HepG2 (cell line): ENCODE data around the gene LRP5. TPM values are rescaled to one million over a fixed set of nuclear protein-coding genes. Genes with fewer than 3 reads are reported as not detected.

Experiments used
- HES4 ChIP-seq: sonication (generic); formaldehyde crosslinking; IDR thresholded peaks from 2 replicates; pipeline ENCODE4 v1.9.0; 2021; ENCODE audit warnings: mild to moderate bottlenecking, missing genetic modification reagents, borderline replicate concordance
- KDM6A ChIP-seq: IDR thresholded peaks from 2 replicates; pipeline ENCODE4 v1.6.1; 2016; ENCODE audit warnings: low read depth
- MYNN ChIP-seq: sonication (generic); formaldehyde crosslinking; IDR thresholded peaks from 2 replicates; pipeline ENCODE4 v1.4.0; 2020; ENCODE audit warnings: mild to moderate bottlenecking, low read depth, missing genetic modification reagents
- NBN ChIP-seq: fragments of 450-650 bp; conservative IDR thresholded peaks from 2 replicates; pipeline ENCODE4 v1.6.1; 2017
- PAWR ChIP-seq: sonication (generic); formaldehyde crosslinking; IDR thresholded peaks from 2 replicates; pipeline ENCODE4 v1.4.0; 2020; ENCODE audit warnings: missing genetic modification reagents, mild to moderate bottlenecking, borderline replicate concordance
- RBM22 ChIP-seq: fragments of 200-400 bp; formaldehyde crosslinking; optimal IDR thresholded peaks from 2 replicates; pipeline ENCODE3; 2017; ENCODE audit warnings: mild to moderate bottlenecking, low read length, moderate library complexity
- RFX1 ChIP-seq: fragments of 450-650 bp; IDR thresholded peaks from 2 replicates; pipeline ENCODE4 v1.6.1; 2017
- SRSF9 ChIP-seq: fragments of 200-400 bp; formaldehyde crosslinking; IDR thresholded peaks from 2 replicates; pipeline ENCODE4 v1.6.1; 2018; ENCODE audit warnings: borderline replicate concordance, mild to moderate bottlenecking, low read depth, low read length; ENCODE audit not compliant: insufficient read depth, poor library complexity, severe bottlenecking
- TBP ChIP-seq: sonication (generic); formaldehyde crosslinking; IDR thresholded peaks from 2 replicates; pipeline ENCODE4 v1.5.0; 2020; ENCODE audit warnings: missing genetic modification reagents
- U2AF1 ChIP-seq: fragments of 200-400 bp; formaldehyde crosslinking; optimal IDR thresholded peaks from 2 replicates; pipeline ENCODE3; 2017; ENCODE audit warnings: mild to moderate bottlenecking, low read depth, low read length
- ZBTB38 ChIP-seq: sonication (generic); formaldehyde crosslinking; IDR thresholded peaks from 2 replicates; pipeline ENCODE4 v1.5.1; 2020; ENCODE audit warnings: mild to moderate bottlenecking, missing genetic modification reagents
- ZNF12 ChIP-seq: sonication (generic); formaldehyde crosslinking; IDR thresholded peaks from 2 replicates; pipeline ENCODE4 v1.5.0; 2020; ENCODE audit warnings: missing genetic modification reagents
- ZNF644 ChIP-seq: IDR thresholded peaks from 2 replicates; pipeline ENCODE4 v1.6.1; 2016; ENCODE audit warnings: low read depth
- ZNF788 ChIP-seq: sonication (generic); formaldehyde crosslinking; IDR thresholded peaks from 2 replicates; pipeline ENCODE4 v1.5.0; 2020; ENCODE audit warnings: mild to moderate bottlenecking, missing genetic modification reagents, borderline replicate concordance
- ZNF883 ChIP-seq: sonication (generic); formaldehyde crosslinking; IDR thresholded peaks from 2 replicates; pipeline ENCODE4 v1.5.1; 2020; ENCODE audit warnings: mild to moderate bottlenecking, missing genetic modification reagents; ENCODE audit errors: not compliant biosample characterization
- polyA plus RNA-seq, 8 experiments: library from polyadenylated mRNA; depleted of rRNA in 3 of 8; stranded (reverse) in 7 of 8; unstranded in 1 of 8; fragments of >200 nt; fragmentation: Illumina TruSeq in 4 of 8; extraction: Trizol in 4 of 8; gene quantifications; 2 replicates each; pipeline versions ENCODE4 v1.2.1 to v1.2.3, GENCODE V29; 2011 to 2016; ENCODE audit warnings: low read depth in 4 of 8, missing spikeins in 1 of 8, mixed read lengths in 1 of 8; ENCODE audit not compliant: insufficient read depth in 1 of 8
- total RNA-seq, 5 experiments: library from RNA; depleted of rRNA; stranded (reverse); fragments of >200 nt; fragmentation: Illumina TruSeq; extraction: Trizol; gene quantifications; 2 replicates each; pipeline ENCODE4 v1.2.3, GENCODE V29; 2016; ENCODE audit warnings: low read depth in 1 of 5
- TF ChIP-seq, protein P1 (sequence below): sonication (generic); formaldehyde crosslinking; IDR thresholded peaks from 2 replicates; pipeline ENCODE4 v1.5.1; 2020; ENCODE audit warnings: missing genetic modification reagents, mild to moderate bottlenecking, borderline replicate concordance
- TF ChIP-seq, protein P2 (sequence below): sonication (generic); formaldehyde crosslinking; IDR thresholded peaks from 2 replicates; pipeline ENCODE4 v1.8.0; 2022; ENCODE audit warnings: mild to moderate bottlenecking, missing genetic modification reagents
- TF ChIP-seq, protein P3 (sequence below), 2 experiments: fragments of 450-650 bp in 1 of 2; sonication (generic) in 1 of 2; formaldehyde crosslinking; IDR thresholded peaks; 2 replicates each; pipeline versions ENCODE4 v1.5.0 to v1.8.0; 2020 to 2022; ENCODE audit warnings: mild to moderate bottlenecking in 1 of 2, missing genetic modification reagents in 1 of 2
- TF ChIP-seq, protein P4 (sequence below): sonication (generic); formaldehyde crosslinking; IDR thresholded peaks from 2 replicates; pipeline ENCODE4 v1.4.0; 2020; ENCODE audit warnings: missing genetic modification reagents
- TF ChIP-seq, protein P5 (sequence below): sonication (generic); formaldehyde crosslinking; IDR thresholded peaks from 2 replicates; pipeline ENCODE4 v1.8.1; 2023; ENCODE audit warnings: mild to moderate bottlenecking, inconsistent platforms, moderate library complexity, missing genetic modification reagents, borderline replicate concordance

Gene LRP5
- total and polyA plus RNA-seq, 2 of the 13 experiments (the other 11 are each of a cell fraction or from before 2014, with no cell fraction given) = 40.4 to 64.0 TPM

DNA sequence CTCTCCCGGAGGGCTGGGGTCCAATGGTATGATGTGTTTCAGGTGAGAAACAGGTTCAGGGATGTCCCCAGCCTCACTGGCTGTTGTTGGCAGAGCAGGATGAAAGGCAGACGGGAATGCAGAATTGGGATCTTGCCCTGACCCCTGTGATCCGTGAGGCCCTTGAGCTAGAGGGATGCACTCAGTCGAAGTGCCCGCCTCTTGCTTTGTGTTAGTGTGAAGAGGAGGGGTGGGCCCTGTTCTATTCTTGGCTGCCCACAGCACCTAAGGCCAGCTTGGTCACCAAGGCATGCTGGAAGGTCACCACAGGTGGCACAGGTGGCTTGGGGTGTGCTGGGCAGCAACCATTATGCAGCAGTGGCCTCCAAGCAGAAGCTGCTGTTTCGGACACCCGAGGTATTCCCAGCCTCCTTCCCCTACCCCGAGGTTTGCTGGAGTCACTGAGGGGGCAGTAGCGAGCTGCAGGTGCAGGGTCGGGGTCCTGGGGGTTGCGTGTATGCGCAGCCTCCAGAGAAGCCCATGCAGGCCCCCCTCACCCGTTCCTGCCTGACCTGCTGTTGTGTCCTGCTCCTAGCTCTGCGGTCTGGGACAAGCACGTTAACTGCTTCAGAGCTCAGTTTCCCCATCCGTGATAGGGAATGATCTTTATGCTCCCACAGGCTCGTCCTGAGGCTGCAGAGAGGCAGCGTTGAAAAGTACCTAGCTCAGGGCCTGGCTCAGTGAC, 13.0 kb downstream of the LRP5 start (continued):
- TF ChIP-seq, protein P1, sequence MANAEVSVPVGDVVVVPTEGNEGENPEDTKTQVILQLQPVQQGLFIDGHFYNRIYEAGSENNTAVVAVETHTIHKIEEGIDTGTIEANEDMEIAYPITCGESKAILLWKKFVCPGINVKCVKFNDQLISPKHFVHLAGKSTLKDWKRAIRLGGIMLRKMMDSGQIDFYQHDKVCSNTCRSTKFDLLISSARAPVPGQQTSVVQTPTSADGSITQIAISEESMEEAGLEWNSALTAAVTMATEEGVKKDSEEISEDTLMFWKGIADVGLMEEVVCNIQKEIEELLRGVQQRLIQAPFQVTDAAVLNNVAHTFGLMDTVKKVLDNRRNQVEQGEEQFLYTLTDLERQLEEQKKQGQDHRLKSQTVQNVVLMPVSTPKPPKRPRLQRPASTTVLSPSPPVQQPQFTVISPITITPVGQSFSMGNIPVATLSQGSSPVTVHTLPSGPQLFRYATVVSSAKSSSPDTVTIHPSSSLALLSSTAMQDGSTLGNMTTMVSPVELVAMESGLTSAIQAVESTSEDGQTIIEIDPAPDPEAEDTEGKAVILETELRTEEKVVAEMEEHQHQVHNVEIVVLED = no peak
- peak; percentile 22 for TF ChIP-seq ZNF883 (CRISPR knock-in tag)
- TF ChIP-seq TBP (CRISPR knock-in tag) = no peak
- no peak for TF ChIP-seq KDM6A
- TF ChIP-seq RBM22 = no peak
- no peak for TF ChIP-seq HES4 (CRISPR knock-in tag)
- TF ChIP-seq, protein P2, sequence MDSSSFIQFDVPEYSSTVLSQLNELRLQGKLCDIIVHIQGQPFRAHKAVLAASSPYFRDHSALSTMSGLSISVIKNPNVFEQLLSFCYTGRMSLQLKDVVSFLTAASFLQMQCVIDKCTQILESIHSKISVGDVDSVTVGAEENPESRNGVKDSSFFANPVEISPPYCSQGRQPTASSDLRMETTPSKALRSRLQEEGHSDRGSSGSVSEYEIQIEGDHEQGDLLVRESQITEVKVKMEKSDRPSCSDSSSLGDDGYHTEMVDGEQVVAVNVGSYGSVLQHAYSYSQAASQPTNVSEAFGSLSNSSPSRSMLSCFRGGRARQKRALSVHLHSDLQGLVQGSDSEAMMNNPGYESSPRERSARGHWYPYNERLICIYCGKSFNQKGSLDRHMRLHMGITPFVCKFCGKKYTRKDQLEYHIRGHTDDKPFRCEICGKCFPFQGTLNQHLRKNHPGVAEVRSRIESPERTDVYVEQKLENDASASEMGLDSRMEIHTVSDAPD = no peak
- TF ChIP-seq, protein P3, sequence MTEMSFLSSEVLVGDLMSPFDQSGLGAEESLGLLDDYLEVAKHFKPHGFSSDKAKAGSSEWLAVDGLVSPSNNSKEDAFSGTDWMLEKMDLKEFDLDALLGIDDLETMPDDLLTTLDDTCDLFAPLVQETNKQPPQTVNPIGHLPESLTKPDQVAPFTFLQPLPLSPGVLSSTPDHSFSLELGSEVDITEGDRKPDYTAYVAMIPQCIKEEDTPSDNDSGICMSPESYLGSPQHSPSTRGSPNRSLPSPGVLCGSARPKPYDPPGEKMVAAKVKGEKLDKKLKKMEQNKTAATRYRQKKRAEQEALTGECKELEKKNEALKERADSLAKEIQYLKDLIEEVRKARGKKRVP (CRISPR knock-in tag; IDR thresholded peaks at IDR 0.05) = no peak
- no peak for TF ChIP-seq MYNN
- TF ChIP-seq SRSF9 = no peak
- TF ChIP-seq PAWR = no peak
- TF ChIP-seq NBN = no peak
- TF ChIP-seq ZNF12 (CRISPR knock-in tag) = no peak
- TF ChIP-seq ZNF788 (CRISPR knock-in tag) = no peak
- TF ChIP-seq RFX1 = no peak
- TF ChIP-seq, protein P4, sequence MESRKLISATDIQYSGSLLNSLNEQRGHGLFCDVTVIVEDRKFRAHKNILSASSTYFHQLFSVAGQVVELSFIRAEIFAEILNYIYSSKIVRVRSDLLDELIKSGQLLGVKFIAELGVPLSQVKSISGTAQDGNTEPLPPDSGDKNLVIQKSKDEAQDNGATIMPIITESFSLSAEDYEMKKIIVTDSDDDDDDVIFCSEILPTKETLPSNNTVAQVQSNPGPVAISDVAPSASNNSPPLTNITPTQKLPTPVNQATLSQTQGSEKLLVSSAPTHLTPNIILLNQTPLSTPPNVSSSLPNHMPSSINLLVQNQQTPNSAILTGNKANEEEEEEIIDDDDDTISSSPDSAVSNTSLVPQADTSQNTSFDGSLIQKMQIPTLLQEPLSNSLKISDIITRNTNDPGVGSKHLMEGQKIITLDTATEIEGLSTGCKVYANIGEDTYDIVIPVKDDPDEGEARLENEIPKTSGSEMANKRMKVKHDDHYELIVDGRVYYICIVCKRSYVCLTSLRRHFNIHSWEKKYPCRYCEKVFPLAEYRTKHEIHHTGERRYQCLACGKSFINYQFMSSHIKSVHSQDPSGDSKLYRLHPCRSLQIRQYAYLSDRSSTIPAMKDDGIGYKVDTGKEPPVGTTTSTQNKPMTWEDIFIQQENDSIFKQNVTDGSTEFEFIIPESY (CRISPR knock-in tag) = no peak
- no peak for TF ChIP-seq U2AF1
- no peak for TF ChIP-seq ZNF644
- TF ChIP-seq, protein P5, sequence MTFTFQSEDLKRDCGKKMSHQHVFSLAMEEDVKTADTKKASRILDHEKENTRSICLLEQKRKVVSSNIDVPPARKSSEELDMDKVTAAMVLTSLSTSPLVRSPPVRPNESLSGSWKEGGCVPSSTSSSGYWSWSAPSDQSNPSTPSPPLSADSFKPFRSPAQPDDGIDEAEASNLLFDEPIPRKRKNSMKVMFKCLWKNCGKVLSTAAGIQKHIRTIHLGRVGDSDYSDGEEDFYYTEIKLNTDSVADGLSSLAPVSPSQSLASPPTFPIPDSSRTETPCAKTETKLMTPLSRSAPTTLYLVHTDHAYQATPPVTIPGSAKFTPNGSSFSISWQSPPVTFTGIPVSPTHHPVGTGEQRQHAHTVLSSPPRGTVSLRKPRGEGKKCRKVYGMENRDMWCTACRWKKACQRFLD (CRISPR knock-in tag) = no peak
- peak; percentile 73; the same call in 1 of the 2 replicates for TF ChIP-seq ZBTB38
